Measurements from ENCODE around the gene MTERF1.

Gene MTERF1

DNA sequence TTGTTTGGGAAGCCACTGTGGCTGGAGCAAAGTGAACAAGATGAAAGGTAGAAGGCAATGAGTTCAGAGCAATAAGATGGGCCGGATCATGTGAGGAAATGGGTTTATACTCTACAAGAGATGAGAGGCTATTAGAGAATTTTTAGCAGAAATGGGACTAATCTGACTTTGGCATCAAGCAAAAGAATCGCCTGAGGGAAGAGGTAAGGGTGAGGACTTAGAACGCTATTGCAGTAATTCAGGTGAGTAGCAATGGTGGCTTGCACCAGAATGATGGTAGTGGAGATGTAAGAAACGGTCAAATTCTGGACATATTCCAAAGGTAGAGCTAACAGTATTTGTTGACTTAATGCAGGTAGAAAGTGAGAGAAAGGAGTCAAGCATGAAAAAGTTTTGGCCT is 30.6 kb upstream of the MTERF1 start:
- TF ChIP-seq, protein P1, sequence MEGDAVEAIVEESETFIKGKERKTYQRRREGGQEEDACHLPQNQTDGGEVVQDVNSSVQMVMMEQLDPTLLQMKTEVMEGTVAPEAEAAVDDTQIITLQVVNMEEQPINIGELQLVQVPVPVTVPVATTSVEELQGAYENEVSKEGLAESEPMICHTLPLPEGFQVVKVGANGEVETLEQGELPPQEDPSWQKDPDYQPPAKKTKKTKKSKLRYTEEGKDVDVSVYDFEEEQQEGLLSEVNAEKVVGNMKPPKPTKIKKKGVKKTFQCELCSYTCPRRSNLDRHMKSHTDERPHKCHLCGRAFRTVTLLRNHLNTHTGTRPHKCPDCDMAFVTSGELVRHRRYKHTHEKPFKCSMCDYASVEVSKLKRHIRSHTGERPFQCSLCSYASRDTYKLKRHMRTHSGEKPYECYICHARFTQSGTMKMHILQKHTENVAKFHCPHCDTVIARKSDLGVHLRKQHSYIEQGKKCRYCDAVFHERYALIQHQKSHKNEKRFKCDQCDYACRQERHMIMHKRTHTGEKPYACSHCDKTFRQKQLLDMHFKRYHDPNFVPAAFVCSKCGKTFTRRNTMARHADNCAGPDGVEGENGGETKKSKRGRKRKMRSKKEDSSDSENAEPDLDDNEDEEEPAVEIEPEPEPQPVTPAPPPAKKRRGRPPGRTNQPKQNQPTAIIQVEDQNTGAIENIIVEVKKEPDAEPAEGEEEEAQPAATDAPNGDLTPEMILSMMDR (IDR thresholded peaks at IDR 0.05; ENCODE audit: insufficient read depth, low read length): no peak
- TF ChIP-seq, protein P2, sequence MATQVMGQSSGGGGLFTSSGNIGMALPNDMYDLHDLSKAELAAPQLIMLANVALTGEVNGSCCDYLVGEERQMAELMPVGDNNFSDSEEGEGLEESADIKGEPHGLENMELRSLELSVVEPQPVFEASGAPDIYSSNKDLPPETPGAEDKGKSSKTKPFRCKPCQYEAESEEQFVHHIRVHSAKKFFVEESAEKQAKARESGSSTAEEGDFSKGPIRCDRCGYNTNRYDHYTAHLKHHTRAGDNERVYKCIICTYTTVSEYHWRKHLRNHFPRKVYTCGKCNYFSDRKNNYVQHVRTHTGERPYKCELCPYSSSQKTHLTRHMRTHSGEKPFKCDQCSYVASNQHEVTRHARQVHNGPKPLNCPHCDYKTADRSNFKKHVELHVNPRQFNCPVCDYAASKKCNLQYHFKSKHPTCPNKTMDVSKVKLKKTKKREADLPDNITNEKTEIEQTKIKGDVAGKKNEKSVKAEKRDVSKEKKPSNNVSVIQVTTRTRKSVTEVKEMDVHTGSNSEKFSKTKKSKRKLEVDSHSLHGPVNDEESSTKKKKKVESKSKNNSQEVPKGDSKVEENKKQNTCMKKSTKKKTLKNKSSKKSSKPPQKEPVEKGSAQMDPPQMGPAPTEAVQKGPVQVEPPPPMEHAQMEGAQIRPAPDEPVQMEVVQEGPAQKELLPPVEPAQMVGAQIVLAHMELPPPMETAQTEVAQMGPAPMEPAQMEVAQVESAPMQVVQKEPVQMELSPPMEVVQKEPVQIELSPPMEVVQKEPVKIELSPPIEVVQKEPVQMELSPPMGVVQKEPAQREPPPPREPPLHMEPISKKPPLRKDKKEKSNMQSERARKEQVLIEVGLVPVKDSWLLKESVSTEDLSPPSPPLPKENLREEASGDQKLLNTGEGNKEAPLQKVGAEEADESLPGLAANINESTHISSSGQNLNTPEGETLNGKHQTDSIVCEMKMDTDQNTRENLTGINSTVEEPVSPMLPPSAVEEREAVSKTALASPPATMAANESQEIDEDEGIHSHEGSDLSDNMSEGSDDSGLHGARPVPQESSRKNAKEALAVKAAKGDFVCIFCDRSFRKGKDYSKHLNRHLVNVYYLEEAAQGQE (IDR thresholded peaks at IDR 0.05; ENCODE audit: insufficient replicate concordance, low read depth): no peak
- no peak for TF ChIP-seq SPI1 (IDR thresholded peaks at IDR 0.05; ENCODE audit: borderline replicate concordance, low read depth)
- no peak for TF ChIP-seq POLR2AphosphoS5 (IDR thresholded peaks at IDR 0.05; ENCODE audit: low read depth)
- TF ChIP-seq GABPA (IDR thresholded peaks at IDR 0.05; ENCODE audit: low read depth): no peak
- DNase-seq (ENCODE audit: low read depth in 1 of 2, low spot score in 1 of 2): no peak
- H3K4me3 ChIP-seq (replicated peaks; ENCODE audit: insufficient read depth, low read length): no peak overlapping the region
- H3K27me3 ChIP-seq (ENCODE audit: insufficient read depth, poor library complexity, severe bottlenecking): no peaks in the 10 kb centered on the region
- H3K27ac ChIP-seq (replicated peaks): peak overlapping the region; percentile 46

DNA sequence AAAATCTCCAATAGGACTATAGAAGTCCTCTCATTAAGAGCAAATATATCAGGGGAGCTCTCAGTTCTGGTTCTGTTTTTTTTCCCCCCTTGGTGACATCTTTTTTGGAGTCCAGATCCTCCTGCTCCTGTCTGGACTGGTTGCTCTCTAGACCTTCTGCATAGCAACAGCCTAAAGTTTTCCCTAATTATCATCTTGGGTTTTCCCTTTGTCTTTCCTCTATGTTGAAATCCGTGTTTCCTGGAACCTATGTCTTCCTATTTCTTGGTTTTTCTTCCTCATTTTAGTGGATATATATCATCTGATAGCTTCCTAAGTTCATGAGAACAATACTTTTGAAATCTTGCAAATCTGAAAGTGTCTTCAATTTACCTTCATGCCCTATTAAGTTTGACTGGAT is 29.7 kb upstream of the MTERF1 start:
- no peak for TF ChIP-seq SPI1 (IDR thresholded peaks at IDR 0.05; ENCODE audit: borderline replicate concordance, low read depth)
- no peak overlapping the region for H3K27ac ChIP-seq (replicated peaks)
- no peaks in the 10 kb centered on the region for H3K27me3 ChIP-seq (ENCODE audit: insufficient read depth, poor library complexity, severe bottlenecking)
- DNase-seq (ENCODE audit: low read depth in 1 of 2, low spot score in 1 of 2): no peak
- H3K4me3 ChIP-seq (replicated peaks; ENCODE audit: insufficient read depth, low read length): no peak overlapping the region

DNA sequence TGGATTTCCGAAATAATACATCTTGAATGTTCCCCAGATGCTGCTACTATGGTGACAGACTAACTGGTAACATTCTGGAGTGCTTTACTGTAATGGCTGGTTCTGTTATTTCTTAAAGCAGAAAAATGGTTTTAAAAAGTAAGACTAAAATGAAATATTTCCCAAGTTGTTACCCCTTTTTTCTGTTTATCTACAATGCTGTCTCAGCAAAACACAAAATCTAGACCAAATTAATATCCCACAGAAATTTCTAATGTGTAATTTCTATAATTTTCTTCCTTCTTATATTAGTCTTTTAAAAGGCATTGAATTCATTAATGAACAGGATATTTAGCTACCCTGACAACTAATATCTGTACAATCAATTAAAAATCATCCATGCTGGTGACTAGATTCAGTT is 19.1 kb upstream of the MTERF1 start:
- no peak overlapping the region for H3K27ac ChIP-seq (replicated peaks)
- no peak for DNase-seq (ENCODE audit: low read depth in 1 of 2, low spot score in 1 of 2)
- H3K4me3 ChIP-seq (replicated peaks; ENCODE audit: insufficient read depth, low read length): no peak overlapping the region
- TF ChIP-seq, protein P1 (IDR thresholded peaks at IDR 0.05; ENCODE audit: insufficient read depth, low read length): no peak
- H3K27me3 ChIP-seq (ENCODE audit: insufficient read depth, poor library complexity, severe bottlenecking): no peaks in the 10 kb centered on the region

DNA sequence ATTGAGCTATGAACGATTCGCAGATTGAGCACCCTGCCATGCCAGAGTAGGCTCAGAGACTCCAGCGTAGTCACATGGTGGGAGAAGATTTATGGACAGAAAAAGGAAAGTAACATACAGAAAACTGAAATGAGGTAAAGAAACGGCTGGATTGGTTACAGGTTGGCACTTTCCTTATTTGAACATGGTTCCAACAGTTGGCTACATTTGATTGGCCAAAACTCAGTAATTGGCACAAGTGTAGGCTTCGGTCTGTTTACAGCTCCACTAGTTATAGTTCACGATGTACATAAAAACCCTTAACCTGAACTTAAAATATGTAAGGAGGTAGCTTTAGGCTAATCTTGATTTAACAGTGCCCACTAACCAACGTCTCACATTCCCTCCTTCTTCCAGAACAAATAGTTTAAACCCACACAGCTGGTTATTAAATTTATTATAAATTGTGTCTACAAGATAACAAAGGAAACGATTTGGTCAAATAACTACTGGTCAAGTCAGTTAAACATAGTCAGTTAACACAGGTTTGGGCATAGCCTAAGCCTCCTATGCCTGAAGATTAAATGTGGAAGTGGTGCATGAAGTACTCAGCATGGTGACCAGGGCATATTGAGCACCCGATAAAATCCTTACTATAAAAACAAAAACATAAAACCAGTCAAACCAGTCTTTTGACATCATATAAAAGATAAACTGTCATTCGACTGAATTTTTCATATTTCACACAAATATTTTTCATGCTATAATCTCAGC is 17.9 kb upstream of the MTERF1 start:
- no peak overlapping the region for H3K4me3 ChIP-seq (replicated peaks; ENCODE audit: insufficient read depth, low read length)
- TF ChIP-seq, protein P1 (IDR thresholded peaks at IDR 0.05; ENCODE audit: insufficient read depth, low read length): no peak
- TF ChIP-seq, protein P2 (IDR thresholded peaks at IDR 0.05; ENCODE audit: insufficient replicate concordance, low read depth): no peak
- TF ChIP-seq POLR2AphosphoS5 (IDR thresholded peaks at IDR 0.05; ENCODE audit: low read depth) (no peak), SPI1 (IDR thresholded peaks at IDR 0.05; ENCODE audit: borderline replicate concordance, low read depth) (no peak), GABPA (IDR thresholded peaks at IDR 0.05; ENCODE audit: low read depth) (no peak)
- no peaks in the 10 kb centered on the region for H3K27me3 ChIP-seq (ENCODE audit: insufficient read depth, poor library complexity, severe bottlenecking)
- DNase-seq (ENCODE audit: low read depth in 1 of 2, low spot score in 1 of 2): no peak
- H3K27ac ChIP-seq (replicated peaks): no peak overlapping the region
